Heart left ventricle (tissue), 16 donors: ENCODE measurements around the gene LCK. TPM values are rescaled to one million over a fixed set of nuclear protein-coding genes. Genes with fewer than 3 reads are reported as not detected.
"Not testable (repeated sequence)": the region's sequence is repeated elsewhere in the genome, so short reads cannot be mapped to it uniquely, and the experiment has no call there.

Experiments used
- ATAC-seq, 4 donors: fragments of 200-7000 bp; cut with Tn5 transposase; one replicate each; pipeline ENCODE4 v1.9.1; 2020 to 2022; ENCODE audit warnings: moderate library complexity in 4 of 4, mild to moderate bottlenecking in 3 of 4, moderate number of reproducible peaks in 1 of 4
- DNase-seq, 5 donors: peaks; one replicate each; pipeline ENCODE4 v3.0.0-alpha.2; 2020
- H3K27ac ChIP-seq, 12 donors: fragments of 200-600 bp; sonication (generic) in 4 of 12; one replicate each; pipeline versions ENCODE4 v1.5.0 to v1.8.0; 2016 to 2022; ENCODE audit warnings: mild to moderate bottlenecking in 2 of 12
- H3K27me3 ChIP-seq, 9 donors: fragments of 200-600 bp; sonication (generic) in 2 of 9; one replicate each; pipeline versions ENCODE4 v1.5.1 to v1.8.0; 2016 to 2022; ENCODE audit warnings: mild to moderate bottlenecking in 3 of 9
- H3K36me3 ChIP-seq, 9 donors: fragments of 200-600 bp; sonication (generic) in 2 of 9; one replicate each; pipeline versions ENCODE4 v1.5.0 to v1.8.0; 2018 to 2022; ENCODE audit warnings: mild to moderate bottlenecking in 2 of 9
- H3K4me1 ChIP-seq, 12 donors: fragments of 200-600 bp; sonication (generic) in 4 of 12; one replicate each; pipeline versions ENCODE4 v1.5.0 to v1.8.0; 2016 to 2022; ENCODE audit warnings: mild to moderate bottlenecking in 3 of 12
- H3K4me3 ChIP-seq, 12 donors: fragments of 200-600 bp; sonication (generic) in 4 of 12; one replicate each; pipeline versions ENCODE4 v1.5.0 to v1.8.0; 2017 to 2022; ENCODE audit warnings: mild to moderate bottlenecking in 9 of 12, moderate library complexity in 4 of 12
- H3K9me3 ChIP-seq, 12 donors: fragments of 200-600 bp; sonication (generic) in 4 of 12; one replicate each; pipeline versions ENCODE4 v1.5.0 to v1.8.0; 2016 to 2022; ENCODE audit warnings: mild to moderate bottlenecking in 1 of 12
- POLR2A ChIP-seq, 2 donors: fragments of 450-650 bp; IDR thresholded peaks; one replicate each; pipeline ENCODE4 v1.6.1; 2017; ENCODE audit warnings: antibody characterized with exemption in 2 of 2, mild to moderate bottlenecking in 2 of 2, moderate library complexity in 2 of 2
- WGBS, 4 donors: extraction: QIAGEN DNeasy Blood & Tissue Kit in 2 of 4; methylation state at CpG; one replicate each; pipeline versions ENCODE4 v1.1.5 to v1.1.7; 2013 to 2018; 5-methylcytosine and 5-hydroxymethylcytosine counted together
- intact Hi-C, 10 donors: fragments of 100-400 bp; cut with DNase I; formaldehyde crosslinking; loops; one replicate each; pipeline versions ENCODE4 v1.11.1 to v1.14.2; 2022
- polyA plus RNA-seq, 2 donors: library from polyadenylated mRNA; stranded (reverse); fragments of 200-250 nt; gene quantifications; one replicate each; pipeline ENCODE4 v1.2.3, GENCODE V29; 2013
- total RNA-seq, 9 donors: library from RNA; depleted of rRNA in 2 of 9; stranded (reverse); fragments of >200 nt in 2 of 9; fragmentation: NEBNext Ultra II Directional in 3 of 9; extraction: Animal tissue kit (Norgen Biotek cat#: 25700) in 3 of 9; gene quantifications; one replicate each; pipeline versions ENCODE4 v1.1.0 to v1.2.4, GENCODE V29; 2016 to 2023
- TF ChIP-seq, protein P1 (sequence below), 12 donors: fragments of 200-600 bp; sonication (generic) in 4 of 12; IDR thresholded peaks; one replicate each; pipeline versions ENCODE4 v1.5.0 to v1.8.0; 2018 to 2022; ENCODE audit warnings: antibody characterized with exemption in 12 of 12, mild to moderate bottlenecking in 5 of 12
- donor health status: ischemic (EF 13 %, LVEDD 7.1; RV severe dilation, severe dysfunction).
- donor health status: healthy with polysubstance abuse.
- donor health status: DM: no; HTN: yes; CAD: no.
- donor health status: DM: no; HTN: no; CAD: no.
- donor health status: ischemic (EF 25% LVEDD 6.9; RV normal size, moderate dysfunction).
- donor health status: ischemic (EF 25% LVEDD 5.7; RV mildly dilated, moderate dysfunction).
- donor health status: healthy.
- donor health status: DM: yes; HTN: yes; CAD: no.
- donor health status: ischemic (EF 35%, LVEDD 5.7; RV mildly dilated, moderate dysfunction).
- donor health status: nonischemic (EF 11% LVEDD 7.7; RV severe dilation, severe dysfunction).
- donor health status: DM: yes; HTN: yes; CAD: no.
- donor health status: PGD.
- donor health status: ischemic (EF 29% LVEDD 5.4; RV normal size, mild dysfunction).
- donor health status: nonischemic (EF 23%, LVEDD 6.1; RV moderate dilation, normal function).

Gene LCK
- total and polyA plus RNA-seq, 11 donors = 0.34 to 7.6 (median 0.49) TPM; not detected in 3

DNA sequence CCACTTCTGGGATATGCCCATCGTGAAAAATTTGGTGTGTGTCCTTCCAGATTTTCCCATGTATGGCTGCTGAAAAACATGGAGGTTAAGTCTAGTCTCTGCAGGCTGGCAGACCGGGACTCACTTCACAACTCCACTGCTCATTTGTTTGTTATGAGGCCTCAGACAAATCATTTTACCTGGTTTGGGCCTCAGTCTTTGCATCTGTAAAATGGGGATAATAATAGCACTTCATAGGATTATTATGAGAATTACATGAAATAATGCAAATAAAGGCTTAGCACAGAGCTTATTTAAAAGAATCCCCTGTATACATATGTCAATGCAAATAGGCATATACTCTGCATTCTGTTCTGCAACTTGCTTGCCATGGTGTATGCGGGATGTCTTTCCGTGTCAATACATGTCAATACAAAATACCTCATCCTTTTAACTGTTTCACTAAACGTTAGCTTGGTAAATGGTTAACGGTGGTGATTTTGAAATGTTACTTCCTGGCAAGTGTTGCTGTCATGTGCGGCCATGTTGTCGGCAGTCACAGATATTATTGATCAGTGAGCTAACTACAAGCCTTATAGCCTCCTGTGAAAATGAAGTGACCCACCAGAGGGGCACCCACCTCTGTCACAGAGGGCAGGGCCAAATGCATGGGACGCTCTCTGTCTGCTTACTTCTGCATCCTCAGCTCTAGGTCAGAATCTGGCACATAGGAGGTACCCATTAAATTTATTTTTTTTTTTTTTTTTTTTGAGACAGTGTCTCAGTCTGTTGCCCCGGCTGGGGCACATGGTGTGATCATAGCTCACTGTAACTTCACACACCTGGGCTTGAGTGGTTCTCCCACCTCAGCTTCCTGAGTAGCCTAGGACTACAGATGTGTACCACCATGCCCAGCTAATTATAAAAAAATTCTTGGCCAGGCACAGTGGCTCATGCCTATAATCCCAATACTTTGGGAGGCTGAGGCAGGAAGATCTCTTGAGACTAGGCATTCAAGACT, 4.3 kb downstream of the LCK start:
- intact Hi-C loops = no loop called here
- Histone ChIP-seq H3K27ac (peak overlapping the region in 1 of 12 donors; percentile 93), H3K27me3 (no peaks in the 10 kb centered on the region), H3K4me1 (peaks cover 0 to 29% (median 23%) of the 10 kb centered on the region in 12 donors), H3K4me3 (peak overlapping the region in 1 of 12 donors; percentile 58), H3K9me3 (no peaks in the 10 kb centered on the region), H3K36me3 (no peaks in the 10 kb centered on the region)
- WGBS, 4 donors = 89 to 94% (median 93%) methylated on average over 10 of the region's 10 CpGs
- no peak for TF ChIP-seq POLR2A (IDR thresholded peaks at IDR 0.05)
- TF ChIP-seq, protein P1, sequence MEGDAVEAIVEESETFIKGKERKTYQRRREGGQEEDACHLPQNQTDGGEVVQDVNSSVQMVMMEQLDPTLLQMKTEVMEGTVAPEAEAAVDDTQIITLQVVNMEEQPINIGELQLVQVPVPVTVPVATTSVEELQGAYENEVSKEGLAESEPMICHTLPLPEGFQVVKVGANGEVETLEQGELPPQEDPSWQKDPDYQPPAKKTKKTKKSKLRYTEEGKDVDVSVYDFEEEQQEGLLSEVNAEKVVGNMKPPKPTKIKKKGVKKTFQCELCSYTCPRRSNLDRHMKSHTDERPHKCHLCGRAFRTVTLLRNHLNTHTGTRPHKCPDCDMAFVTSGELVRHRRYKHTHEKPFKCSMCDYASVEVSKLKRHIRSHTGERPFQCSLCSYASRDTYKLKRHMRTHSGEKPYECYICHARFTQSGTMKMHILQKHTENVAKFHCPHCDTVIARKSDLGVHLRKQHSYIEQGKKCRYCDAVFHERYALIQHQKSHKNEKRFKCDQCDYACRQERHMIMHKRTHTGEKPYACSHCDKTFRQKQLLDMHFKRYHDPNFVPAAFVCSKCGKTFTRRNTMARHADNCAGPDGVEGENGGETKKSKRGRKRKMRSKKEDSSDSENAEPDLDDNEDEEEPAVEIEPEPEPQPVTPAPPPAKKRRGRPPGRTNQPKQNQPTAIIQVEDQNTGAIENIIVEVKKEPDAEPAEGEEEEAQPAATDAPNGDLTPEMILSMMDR (IDR thresholded peaks at IDR 0.05) = no peak
- ATAC-seq (no peak), DNase-seq (no peak)

DNA sequence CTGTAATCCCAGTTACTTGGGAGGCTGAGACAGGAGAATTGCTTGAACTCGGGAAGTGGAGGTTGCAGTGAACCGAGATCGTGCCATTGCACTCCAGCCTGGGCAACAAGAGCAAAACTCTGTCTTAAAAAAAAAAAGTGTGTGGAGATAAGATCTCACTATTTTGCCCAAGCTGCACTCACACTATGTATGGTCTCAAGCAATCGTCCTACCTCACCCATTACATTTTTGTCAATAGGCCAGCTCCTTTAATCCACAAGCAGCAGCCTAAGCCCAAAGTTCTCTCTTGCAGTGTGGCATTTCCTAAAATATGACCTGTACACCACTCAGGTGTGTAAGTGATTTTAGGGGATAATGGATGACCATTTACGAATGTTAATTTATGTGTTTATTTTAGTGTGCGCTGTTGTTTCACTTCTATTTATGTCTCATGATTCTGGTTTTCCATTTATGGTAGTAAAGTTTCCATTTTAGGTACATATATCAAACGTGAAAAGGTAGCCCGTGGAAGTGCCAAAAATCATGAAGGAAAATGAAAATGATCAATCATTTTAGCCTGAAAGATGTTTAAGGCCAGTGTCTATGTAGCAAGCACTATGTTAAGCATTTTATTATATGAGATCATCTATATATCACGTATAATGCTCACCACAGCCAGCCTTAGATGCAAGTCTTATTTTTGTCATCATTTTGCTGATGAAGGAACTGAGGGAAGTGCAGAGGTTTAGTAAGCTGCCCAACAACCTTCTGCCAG, 5.6 kb downstream of the LCK start:
- TF ChIP-seq POLR2A (IDR thresholded peaks at IDR 0.05) = no peak
- TF ChIP-seq, protein P1 (IDR thresholded peaks at IDR 0.05) = no peak
- WGBS, 4 donors = 86 to 88% (median 87%) methylated on average over 9 of the region's 9 CpGs
- DNase-seq (no peak), ATAC-seq (no peak)
- Histone ChIP-seq H3K4me1 (peaks cover 0 to 16% (median 11%) of the 10 kb centered on the region in 12 donors), H3K27me3 (no peaks in the 10 kb centered on the region), H3K9me3 (no peaks in the 10 kb centered on the region), H3K36me3 (no peaks in the 10 kb centered on the region), H3K27ac (peak overlapping the region in 1 of 12 donors; percentile 93), H3K4me3 (peak overlapping the region in 1 of 12 donors; percentile 58)
- intact Hi-C loops = no loop called here

DNA sequence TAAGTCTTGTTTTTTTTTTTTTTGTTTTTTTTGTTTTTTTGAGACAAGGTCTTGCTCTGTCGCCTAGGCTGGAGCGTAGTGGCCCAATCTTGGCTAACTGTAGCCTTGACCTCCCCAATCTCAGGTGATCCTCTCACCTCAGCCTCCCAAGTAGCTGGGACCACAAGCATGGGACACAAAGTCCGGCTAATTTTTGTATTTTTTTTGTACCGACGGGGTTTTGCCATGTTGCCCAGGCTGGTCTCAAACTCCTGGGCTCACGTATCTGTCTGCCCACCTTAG, 6.1 kb downstream of the LCK start:
- TF ChIP-seq, protein P1 (IDR thresholded peaks at IDR 0.05) = no peak
- no peak for TF ChIP-seq POLR2A (IDR thresholded peaks at IDR 0.05)
- Histone ChIP-seq H3K4me1 (peaks cover 0 to 13% (median 7%) of the 10 kb centered on the region in 12 donors), H3K36me3 (no peaks in the 10 kb centered on the region), H3K27ac (no peak overlapping the region), H3K9me3 (no peaks in the 10 kb centered on the region), H3K27me3 (no peaks in the 10 kb centered on the region), H3K4me3 (no peak overlapping the region)
- 93 to 97% (median 94%) methylated on average over 6 of the region's 6 CpGs for WGBS, 4 donors
- no peak for DNase-seq
- intact Hi-C loops = no loop called here
- ATAC-seq = no peak

DNA sequence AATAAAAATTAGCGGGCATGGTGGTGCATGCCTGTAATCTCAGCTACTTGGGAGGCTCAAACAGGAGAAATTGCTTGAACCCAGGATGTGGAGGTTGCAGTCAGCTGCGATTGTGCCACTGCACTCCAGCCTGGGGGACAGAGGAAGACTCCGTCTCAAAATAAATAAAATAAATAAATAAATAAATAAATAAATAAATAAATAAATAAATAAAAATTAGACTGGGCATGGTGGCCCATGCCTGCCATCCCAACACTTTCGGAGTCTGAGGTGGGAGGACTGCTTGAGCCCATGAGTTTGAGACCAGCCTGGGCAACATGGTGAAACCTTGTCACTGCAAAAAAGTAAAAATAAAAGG, 12.2 kb downstream of the LCK start:
- ATAC-seq, H3K36me3 ChIP-seq, DNase-seq, intact Hi-C loops, H3K27ac ChIP-seq, H3K27me3 ChIP-seq, H3K4me3 ChIP-seq, H3K4me1 ChIP-seq, H3K9me3 ChIP-seq: not testable (repeated sequence)
- 95 to 99% (median 96%) methylated on average over 4 of the region's 4 CpGs for WGBS, 4 donors
